ENCODE measurements around the gene TEX54.

GRCh38 chr11:62842171-62842741 lies 9.6 kb upstream of the TEX54 start:
- TF ChIP-seq CTCF (conservative IDR thresholded peaks at IDR 0.05; ENCODE audit: low read length) (no peak), EZH2phosphoT487 (IDR thresholded peaks at IDR 0.05; ENCODE audit: borderline replicate concordance, low read depth, low read length) (no peak)

Data from OCI-LY7 (cell line).